Measurements from ENCODE around the gene UNC5C. TPM values are rescaled to one million over a fixed set of nuclear protein-coding genes. Genes with fewer than 3 reads are reported as not detected.

The UNC5C gene
- total RNA-seq, 1 experiment from 2014 or later = 1.0 TPM

DNA sequence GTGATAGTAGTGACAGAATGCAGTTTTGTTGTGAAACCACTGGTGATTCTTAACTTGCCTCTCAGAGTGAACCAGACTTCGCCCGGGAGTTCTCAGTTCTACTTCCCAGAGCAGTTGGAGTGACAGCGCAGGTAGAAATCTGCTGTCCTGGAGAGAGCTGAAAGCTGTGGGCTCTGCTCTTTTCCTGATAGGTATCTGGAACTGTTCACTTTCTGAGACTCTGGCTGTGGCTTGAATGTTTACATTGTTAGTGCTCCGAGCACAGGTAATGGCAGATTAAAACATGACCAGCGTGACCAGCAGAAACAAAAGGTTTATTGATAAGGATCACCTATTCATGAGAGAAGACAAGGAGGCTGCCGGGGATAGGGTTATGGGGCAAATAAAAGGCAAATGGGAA, 430.3 kb downstream of the UNC5C start (continued):
- TF ChIP-seq, protein P1, sequence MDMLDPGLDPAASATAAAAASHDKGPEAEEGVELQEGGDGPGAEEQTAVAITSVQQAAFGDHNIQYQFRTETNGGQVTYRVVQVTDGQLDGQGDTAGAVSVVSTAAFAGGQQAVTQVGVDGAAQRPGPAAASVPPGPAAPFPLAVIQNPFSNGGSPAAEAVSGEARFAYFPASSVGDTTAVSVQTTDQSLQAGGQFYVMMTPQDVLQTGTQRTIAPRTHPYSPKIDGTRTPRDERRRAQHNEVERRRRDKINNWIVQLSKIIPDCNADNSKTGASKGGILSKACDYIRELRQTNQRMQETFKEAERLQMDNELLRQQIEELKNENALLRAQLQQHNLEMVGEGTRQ (CRISPR knock-in tag; IDR thresholded peaks at IDR 0.05) = no peak

DNA sequence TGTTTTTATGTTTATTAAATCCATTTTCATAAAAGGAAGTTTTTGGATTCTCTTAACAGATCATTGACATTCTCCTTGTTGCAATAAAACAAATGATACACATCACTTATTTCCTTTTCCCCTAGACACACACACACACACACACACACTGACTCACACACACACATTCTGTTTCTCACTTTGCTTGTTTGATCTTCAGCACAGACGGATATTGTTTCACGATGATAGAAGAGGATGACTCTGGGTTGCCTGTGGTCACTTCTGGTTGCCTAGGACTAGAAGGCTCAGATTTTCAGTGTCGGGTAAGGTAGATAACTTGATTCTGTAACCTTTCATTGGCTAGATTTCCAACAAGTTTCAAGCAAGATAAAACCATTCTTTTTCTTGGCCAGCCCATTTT, 434.3 kb downstream of the UNC5C start:
- Mint-ChIP-seq H3K27me3 (ENCODE audit: low read depth) (no peaks in the 10 kb centered on the region), H3K4me3 (no peak overlapping the region), H3K9me3 (no peaks in the 10 kb centered on the region), H3K36me3 (no peaks in the 10 kb centered on the region), H3K27ac (no peak overlapping the region), H3K4me1 (0 out of 2 replicates have a peak, but pooled peaks cover 4% of the 10 kb centered on the region)
- CTCF ChIA-PET = no interaction called here
- no peak for DNase-seq (ENCODE audit: low spot score)
- POLR2A ChIA-PET = no interaction called here
- no peak for ATAC-seq
- TF ChIP-seq, protein P2, sequence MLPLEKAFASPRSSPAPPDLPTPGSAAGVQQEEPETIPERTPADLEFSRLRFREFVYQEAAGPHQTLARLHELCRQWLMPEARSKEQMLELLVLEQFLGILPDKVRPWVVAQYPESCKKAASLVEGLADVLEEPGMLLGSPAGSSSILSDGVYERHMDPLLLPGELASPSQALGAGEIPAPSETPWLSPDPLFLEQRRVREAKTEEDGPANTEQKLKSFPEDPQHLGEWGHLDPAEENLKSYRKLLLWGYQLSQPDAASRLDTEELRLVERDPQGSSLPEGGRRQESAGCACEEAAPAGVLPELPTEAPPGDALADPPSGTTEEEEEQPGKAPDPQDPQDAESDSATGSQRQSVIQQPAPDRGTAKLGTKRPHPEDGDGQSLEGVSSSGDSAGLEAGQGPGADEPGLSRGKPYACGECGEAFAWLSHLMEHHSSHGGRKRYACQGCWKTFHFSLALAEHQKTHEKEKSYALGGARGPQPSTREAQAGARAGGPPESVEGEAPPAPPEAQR (CRISPR knock-in tag; IDR thresholded peaks at IDR 0.05) = no peak
- no peak for TF ChIP-seq KAT7 (CRISPR knock-in tag; IDR thresholded peaks at IDR 0.05; ENCODE audit: borderline replicate concordance)
- no peak for TF ChIP-seq TP53 (CRISPR knock-in tag; IDR thresholded peaks at IDR 0.05)
- TF ChIP-seq HMGA2 (CRISPR knock-in tag; IDR thresholded peaks at IDR 0.05) = no peak
- TF ChIP-seq, protein P3, sequence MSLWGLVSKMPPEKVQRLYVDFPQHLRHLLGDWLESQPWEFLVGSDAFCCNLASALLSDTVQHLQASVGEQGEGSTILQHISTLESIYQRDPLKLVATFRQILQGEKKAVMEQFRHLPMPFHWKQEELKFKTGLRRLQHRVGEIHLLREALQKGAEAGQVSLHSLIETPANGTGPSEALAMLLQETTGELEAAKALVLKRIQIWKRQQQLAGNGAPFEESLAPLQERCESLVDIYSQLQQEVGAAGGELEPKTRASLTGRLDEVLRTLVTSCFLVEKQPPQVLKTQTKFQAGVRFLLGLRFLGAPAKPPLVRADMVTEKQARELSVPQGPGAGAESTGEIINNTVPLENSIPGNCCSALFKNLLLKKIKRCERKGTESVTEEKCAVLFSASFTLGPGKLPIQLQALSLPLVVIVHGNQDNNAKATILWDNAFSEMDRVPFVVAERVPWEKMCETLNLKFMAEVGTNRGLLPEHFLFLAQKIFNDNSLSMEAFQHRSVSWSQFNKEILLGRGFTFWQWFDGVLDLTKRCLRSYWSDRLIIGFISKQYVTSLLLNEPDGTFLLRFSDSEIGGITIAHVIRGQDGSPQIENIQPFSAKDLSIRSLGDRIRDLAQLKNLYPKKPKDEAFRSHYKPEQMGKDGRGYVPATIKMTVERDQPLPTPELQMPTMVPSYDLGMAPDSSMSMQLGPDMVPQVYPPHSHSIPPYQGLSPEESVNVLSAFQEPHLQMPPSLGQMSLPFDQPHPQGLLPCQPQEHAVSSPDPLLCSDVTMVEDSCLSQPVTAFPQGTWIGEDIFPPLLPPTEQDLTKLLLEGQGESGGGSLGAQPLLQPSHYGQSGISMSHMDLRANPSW (CRISPR knock-in tag; conservative IDR thresholded peaks at IDR 0.05; ENCODE audit: low read depth) = no peak
- TF ChIP-seq, protein P4, sequence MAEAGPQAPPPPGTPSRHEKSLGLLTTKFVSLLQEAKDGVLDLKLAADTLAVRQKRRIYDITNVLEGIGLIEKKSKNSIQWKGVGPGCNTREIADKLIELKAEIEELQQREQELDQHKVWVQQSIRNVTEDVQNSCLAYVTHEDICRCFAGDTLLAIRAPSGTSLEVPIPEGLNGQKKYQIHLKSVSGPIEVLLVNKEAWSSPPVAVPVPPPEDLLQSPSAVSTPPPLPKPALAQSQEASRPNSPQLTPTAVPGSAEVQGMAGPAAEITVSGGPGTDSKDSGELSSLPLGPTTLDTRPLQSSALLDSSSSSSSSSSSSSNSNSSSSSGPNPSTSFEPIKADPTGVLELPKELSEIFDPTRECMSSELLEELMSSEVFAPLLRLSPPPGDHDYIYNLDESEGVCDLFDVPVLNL (CRISPR knock-in tag; IDR thresholded peaks at IDR 0.05; ENCODE audit: borderline replicate concordance, low read depth) = no peak
- TF ChIP-seq, protein P5, sequence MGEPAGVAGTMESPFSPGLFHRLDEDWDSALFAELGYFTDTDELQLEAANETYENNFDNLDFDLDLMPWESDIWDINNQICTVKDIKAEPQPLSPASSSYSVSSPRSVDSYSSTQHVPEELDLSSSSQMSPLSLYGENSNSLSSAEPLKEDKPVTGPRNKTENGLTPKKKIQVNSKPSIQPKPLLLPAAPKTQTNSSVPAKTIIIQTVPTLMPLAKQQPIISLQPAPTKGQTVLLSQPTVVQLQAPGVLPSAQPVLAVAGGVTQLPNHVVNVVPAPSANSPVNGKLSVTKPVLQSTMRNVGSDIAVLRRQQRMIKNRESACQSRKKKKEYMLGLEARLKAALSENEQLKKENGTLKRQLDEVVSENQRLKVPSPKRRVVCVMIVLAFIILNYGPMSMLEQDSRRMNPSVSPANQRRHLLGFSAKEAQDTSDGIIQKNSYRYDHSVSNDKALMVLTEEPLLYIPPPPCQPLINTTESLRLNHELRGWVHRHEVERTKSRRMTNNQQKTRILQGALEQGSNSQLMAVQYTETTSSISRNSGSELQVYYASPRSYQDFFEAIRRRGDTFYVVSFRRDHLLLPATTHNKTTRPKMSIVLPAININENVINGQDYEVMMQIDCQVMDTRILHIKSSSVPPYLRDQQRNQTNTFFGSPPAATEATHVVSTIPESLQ (CRISPR knock-in tag; IDR thresholded peaks at IDR 0.05) = no peak
- no peak for TF ChIP-seq NFE2L1 (CRISPR knock-in tag; IDR thresholded peaks at IDR 0.05)
- TF ChIP-seq GRHL2 (CRISPR knock-in tag; IDR thresholded peaks at IDR 0.05; ENCODE audit: insufficient replicate concordance, severe bottlenecking) = no peak
- no peak for TF ChIP-seq ZNF121 (CRISPR knock-in tag; IDR thresholded peaks at IDR 0.05)
- no peak for TF ChIP-seq TEAD1 (CRISPR knock-in tag; IDR thresholded peaks at IDR 0.05)
- TF ChIP-seq, protein P6, sequence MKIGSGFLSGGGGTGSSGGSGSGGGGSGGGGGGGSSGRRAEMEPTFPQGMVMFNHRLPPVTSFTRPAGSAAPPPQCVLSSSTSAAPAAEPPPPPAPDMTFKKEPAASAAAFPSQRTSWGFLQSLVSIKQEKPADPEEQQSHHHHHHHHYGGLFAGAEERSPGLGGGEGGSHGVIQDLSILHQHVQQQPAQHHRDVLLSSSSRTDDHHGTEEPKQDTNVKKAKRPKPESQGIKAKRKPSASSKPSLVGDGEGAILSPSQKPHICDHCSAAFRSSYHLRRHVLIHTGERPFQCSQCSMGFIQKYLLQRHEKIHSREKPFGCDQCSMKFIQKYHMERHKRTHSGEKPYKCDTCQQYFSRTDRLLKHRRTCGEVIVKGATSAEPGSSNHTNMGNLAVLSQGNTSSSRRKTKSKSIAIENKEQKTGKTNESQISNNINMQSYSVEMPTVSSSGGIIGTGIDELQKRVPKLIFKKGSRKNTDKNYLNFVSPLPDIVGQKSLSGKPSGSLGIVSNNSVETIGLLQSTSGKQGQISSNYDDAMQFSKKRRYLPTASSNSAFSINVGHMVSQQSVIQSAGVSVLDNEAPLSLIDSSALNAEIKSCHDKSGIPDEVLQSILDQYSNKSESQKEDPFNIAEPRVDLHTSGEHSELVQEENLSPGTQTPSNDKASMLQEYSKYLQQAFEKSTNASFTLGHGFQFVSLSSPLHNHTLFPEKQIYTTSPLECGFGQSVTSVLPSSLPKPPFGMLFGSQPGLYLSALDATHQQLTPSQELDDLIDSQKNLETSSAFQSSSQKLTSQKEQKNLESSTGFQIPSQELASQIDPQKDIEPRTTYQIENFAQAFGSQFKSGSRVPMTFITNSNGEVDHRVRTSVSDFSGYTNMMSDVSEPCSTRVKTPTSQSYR (CRISPR knock-in tag; IDR thresholded peaks at IDR 0.05) = no peak
- no peak for TF ChIP-seq ATF1 (CRISPR knock-in tag; IDR thresholded peaks at IDR 0.05)
- TF ChIP-seq, protein P7, sequence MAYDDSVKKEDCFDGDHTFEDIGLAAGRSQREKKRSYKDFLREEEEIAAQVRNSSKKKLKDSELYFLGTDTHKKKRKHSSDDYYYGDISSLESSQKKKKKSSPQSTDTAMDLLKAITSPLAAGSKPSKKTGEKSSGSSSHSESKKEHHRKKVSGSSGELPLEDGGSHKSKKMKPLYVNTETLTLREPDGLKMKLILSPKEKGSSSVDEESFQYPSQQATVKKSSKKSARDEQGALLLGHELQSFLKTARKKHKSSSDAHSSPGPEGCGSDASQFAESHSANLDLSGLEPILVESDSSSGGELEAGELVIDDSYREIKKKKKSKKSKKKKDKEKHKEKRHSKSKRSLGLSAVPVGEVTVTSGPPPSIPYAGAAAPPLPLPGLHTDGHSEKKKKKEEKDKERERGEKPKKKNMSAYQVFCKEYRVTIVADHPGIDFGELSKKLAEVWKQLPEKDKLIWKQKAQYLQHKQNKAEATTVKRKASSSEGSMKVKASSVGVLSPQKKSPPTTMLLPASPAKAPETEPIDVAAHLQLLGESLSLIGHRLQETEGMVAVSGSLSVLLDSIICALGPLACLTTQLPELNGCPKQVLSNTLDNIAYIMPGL (CRISPR knock-in tag; IDR thresholded peaks at IDR 0.05) = no peak
- no peak for TF ChIP-seq OVOL2 (CRISPR knock-in tag; IDR thresholded peaks at IDR 0.05; ENCODE audit: borderline replicate concordance)
- TF ChIP-seq FOXK1 (CRISPR knock-in tag; IDR thresholded peaks at IDR 0.05) = no peak
